CD4-positive, alpha-beta T cell treated with Interleukin-6 at 100 ng/mL for 8 hours (primary cell): ENCODE results near the gene CCDC87.

Experiments
- DNase-seq: peaks from one replicate; pipeline ENCODE4 v3.0.0-alpha.2; 2020; ENCODE audit warnings: mixed read lengths, low spot score

Gene CCDC87

DNA sequence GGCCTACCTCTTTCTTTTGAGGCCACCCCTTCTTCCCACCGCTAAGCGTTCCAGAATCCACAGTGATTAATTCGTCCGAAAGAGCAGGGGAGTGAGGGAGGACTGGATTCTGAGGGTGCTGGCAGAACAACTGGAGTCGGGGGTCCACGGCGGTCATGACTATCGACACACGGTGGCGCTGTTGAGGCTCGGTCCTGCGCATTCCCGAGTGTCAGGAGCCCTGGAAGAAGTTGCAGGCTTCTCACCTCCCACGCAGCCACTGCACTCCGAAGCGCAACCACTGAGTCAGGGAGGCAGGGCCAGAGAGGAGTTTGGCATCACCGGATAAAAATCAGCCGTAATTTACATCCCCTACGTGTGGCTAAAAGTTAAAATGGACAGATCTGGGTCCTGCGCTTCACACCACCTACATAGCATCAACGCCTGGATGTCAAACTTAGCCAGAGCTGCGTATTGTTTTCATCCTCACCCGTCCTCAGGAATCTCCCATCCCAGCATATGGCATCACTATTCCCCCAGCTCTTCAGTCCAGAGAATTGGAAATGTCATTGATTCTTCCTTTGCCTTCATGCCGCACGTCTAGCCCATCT is 13.8 kb downstream of the CCDC87 start:
- peak; percentile 63 for DNase-seq

DNA sequence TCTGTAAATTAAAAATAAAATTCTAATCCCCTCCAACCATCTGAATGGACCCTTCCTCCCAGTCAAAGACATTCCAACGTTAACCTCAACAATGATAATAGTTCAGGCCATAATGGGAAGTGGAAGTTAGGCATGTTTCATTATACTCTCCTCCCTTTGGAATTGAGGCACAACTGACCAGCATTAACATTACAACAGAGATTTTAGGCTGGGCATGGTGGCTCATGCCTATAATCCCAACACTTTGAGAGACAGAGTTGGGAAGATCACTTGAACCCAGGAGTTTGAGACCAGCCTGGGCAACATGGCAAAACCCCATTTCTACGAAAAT is 22.0 kb downstream of the CCDC87 start:
- no peak for DNase-seq

DNA sequence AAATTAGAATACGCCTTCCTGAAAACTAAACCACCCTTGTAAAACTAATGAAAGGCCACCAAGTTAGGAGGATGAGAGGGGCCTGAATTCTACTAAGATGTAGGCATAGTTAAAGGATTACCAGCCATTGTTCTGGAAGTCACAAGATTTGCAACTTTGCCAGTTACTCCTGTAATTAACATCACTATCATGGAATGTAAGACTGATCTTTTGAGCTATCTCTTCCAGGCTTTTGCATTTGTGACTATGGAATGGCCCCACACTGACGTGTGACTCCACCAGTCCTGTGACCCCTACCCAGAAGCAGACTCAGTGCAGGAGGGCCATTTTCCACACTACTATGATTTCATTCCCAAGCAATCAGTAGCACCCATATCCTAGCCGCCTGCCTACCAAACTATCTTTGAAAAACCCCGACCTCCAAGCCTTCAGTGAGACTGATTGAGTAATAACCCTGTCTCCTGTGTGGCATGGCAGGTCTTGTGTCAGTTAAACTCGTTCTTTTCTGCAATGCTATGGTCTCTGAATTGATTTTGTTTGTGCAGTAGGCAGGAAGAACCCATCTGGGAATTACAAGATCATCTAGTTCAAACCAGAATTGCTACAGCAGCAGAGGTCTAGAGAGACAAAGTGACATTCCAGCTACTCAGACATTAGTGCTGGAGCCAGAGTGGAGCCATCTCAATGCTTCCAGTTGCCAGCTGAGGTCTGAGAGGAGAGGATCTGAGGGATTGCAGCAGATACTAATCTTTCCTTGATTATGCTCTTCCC is 22.6 kb downstream of the CCDC87 start:
- DNase-seq: no peak

DNA sequence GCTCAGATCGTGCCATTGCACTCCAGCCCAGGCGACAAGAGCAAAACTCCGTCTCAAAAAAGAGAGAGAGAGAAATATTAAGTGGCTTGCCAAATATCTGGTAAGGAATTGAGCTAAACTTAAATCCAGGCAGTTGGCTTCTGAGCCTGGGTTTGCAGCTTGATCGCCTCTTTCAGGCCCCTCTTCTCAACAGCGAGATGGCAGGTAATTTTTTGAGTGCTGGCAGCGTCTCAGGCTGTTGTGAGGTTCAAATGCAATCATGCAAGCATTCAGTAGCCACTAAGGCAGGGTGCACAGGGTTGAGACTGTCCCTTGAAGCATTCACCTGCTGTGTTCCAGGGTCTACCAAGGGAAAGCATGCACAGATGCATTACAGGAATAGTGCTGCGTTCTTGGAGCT is 23.8 kb downstream of the CCDC87 start:
- no peak for DNase-seq

DNA sequence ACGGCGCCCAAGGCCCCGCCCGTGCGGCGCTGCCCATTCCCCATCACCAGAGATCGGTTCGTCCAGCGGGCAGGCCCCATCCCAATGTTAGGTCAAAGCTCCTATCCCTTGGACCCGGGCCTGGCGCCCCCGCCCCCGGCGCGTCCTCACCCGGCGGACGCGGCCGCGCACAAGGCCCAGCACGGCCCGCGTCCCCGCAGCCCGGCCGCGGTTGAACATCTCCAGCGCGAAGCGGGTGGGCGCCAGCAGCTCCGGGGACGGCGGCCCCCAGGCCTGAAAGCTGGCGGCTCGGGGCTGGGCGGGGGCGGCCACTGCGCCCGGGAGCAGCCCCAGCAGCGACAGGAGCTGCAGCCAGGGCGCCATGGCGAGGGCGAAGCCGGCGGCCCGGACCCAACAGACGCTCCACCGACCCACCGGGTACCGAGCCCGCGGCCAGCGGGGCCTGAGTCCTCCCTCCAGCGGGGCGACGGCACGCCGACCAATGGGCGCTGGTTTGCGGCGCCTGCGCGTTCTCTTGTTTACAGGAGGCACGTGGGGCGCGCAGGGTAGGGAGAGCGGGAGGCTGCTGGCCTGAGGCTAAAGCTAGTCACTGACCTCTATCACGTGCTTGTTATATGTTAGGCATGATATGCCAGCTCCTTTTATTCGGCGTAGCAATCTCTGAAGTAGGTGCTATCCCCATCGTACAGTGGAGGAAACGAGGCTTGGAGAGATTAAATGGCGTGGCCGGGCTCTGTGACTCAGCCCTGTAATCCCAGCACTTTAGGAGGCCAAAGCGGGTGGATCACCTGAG is 24.5 kb downstream of the CCDC87 start, which contains the start of gene CTSF:
TSS of gene CTSF (minus strand) at position 483 of the 793 bp plus-strand sequence. CDS start at position 363, 120 bp downstream.
- peak; percentile 71 for DNase-seq

DNA sequence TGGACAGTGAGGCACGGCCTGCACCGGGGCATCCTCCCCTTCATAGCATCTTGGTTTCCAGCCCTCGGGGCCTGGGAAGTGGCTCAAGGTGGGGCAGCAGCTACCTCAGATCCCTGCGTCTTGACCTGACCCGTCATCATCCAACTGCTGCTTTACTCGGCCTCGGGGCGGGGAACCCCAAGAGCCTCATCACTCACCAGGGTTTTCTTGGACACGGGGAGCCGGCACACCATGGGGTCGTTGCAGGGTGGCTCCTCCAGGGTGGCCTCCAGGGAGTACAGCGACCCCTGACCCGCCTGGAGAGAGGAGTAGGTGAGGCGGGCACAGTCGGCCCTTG is 25.1 kb downstream of the CCDC87 start:
- DNase-seq: no peak

DNA sequence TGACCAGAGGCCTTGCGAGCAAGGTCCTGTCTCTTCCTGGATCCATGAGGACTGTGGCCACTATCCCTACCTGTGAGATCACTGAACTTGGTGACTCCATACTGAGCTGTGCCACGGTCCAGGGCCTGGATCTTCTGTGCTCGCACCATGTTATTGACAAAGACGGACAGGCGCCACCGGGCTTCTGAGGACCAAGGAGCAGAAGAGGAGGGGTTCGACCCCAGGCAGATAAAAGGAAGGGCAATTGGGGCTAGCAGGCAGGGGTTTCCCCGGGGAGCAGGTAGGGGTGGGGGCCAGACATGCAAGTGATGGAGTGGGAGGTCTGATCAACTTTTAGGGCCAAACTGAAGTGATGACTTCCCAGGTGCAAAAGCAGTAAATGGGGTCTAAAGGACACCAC is 26.6 kb downstream of the CCDC87 start:
- DNase-seq: no peak

DNA sequence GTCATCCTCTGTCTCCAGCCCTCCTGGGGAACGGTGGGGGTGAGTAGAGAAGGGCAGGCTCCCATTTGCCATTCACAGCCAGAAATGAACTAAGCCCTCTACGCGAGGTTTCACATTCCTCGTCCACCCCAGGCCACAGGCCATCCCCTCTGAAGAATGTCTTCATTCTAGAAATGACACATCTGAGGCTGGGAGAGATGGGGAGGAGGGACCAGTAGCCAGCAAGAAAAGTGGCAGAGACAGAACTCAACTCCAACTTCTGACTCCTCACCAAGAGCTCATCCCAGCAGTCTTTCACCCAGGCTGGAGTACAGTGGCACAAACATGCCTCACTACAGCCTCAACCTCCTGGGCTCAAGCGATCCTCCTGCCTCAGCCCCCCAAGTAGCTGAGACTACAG is 27.9 kb downstream of the CCDC87 start:
- DNase-seq: no peak

DNA sequence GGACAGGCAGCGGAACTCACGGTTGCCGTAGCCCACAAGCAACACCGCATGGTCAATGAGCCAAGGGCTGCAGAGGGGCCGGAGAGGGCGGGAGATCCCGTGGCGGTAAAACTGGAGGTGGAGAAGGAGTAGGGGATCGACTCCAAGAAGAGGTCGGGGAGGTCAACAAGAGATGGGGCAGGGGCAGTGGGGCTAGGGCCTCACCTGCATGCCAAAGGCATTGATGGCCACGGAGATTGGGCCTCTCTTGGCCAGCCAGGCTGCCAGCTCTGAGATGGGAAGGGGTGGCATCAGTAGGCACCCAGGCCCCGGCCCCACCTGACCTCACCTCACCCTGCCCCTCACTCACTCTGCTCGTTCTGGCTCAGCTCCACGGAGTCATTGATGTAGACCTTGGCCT is 28.3 kb downstream of the CCDC87 start:
- DNase-seq: no peak

DNA sequence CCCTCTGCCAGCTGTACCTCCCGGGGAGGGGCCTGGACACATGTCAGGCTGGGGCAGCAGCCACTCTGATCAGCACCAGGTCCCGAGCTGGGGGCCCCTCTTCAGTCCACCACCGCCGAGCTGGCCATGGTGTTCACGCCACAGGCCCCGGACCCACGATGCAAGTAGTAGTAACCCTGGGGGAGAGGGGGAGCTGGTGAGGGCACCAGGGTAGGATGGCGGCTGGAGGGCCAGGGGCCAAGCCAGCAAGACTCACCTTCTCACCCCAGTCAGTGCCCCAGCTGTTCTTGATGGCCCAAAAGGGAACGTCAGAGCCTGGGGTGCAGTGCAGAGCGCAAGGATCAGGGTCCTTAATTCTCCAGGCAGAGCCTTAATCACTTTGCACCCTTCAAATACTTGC is 29.0 kb downstream of the CCDC87 start:
- DNase-seq: no peak

DNA sequence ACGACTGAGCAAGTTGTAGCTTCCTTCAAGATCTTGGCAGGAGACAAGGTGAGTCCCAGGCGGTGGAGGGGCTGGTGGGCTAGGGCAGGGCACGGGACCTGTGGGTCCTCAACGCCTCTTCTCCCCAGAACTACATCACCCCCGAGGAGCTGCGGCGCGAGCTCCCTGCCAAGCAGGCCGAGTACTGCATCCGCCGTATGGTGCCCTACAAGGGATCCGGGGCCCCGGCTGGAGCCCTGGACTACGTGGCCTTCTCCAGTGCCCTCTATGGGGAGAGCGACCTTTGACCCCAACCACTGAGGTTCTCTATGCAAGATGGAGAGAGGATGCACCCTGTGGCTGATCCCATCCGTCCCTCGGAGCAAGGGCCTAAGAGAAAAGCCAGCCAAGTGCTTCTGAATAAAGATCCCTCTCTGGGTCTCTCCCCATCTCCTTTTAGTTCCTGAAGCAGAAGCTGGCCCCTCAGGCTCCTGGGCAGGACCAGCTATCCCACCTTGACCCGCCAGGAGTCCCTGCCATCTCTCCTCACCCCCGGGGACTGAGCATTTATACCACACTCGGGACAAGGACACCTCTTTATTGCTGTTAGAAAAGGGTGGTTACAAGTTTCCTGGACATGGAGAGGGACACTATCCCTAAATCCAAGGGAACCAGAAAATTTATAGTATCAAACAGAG is 29.8 kb downstream of the CCDC87 start:
- DNase-seq: no peak

DNA sequence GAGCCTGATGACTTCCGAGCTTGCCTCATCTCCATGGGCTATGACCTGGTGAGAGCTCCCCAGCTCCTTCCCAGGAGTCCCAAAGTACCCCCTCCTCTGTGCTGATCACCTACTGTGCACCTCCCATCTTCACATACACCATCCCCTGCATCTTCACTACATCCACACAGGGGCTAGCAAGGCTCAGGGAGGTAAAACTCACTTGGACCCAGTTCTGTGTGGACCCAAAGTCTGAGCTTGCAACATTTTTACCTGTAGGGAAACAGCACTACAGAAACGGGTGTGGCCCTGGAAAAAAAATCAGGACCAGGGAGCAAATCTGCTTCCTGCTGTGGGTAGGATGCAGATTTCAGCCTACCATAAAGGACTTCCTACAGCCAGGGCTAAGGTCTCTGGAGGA is 30.6 kb downstream of the CCDC87 start:
- DNase-seq: no peak

DNA sequence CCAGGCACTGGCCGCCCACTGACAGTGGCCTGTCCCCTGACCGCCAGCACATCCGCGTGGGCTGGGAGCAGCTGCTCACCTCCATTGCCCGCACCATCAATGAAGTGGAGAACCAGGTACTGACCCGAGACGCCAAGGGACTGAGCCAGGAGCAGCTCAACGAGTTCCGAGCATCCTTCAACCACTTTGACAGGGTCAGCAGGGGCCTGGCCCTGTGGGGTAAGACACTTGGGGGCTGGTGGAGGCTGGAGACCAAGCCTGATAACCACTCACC is 31.0 kb downstream of the CCDC87 start:
- no peak for DNase-seq

DNA sequence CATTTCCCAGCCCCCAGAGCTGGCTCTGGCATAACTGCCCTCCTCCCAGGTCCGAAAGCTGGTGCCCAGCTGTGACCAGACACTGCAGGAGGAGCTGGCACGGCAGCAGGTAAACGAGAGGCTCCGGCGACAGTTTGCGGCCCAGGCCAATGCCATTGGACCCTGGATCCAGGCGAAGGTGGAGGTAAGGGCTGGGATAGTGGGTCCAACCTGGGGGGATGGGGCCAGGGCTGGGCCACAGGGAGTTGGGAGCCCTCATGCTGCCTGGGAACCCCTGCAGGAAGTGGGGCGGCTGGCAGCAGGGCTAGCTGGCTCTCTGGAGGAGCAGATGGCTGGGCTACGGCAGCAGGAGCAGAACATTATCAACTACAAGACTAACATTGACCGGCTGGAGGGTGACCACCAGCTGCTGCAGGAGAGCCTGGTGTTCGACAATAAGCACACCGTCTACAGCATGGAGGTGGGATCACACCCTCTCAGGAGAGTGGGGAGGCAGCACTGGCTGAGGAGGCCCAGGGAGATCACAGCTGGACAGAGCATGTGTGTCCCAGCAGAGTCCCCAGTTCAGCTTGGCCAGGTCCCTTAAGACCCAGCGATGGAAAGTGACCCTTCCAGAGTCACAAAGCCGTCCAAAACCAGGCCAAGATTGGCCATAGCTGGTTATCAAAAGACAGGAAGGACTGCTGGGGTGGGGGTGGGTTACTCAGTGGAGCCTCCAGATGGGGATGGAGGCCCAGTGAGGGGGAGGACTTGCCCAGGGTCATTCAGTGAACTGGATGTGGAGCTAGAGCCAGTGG is 31.5 kb downstream of the CCDC87 start:
- DNase-seq: no peak

DNA sequence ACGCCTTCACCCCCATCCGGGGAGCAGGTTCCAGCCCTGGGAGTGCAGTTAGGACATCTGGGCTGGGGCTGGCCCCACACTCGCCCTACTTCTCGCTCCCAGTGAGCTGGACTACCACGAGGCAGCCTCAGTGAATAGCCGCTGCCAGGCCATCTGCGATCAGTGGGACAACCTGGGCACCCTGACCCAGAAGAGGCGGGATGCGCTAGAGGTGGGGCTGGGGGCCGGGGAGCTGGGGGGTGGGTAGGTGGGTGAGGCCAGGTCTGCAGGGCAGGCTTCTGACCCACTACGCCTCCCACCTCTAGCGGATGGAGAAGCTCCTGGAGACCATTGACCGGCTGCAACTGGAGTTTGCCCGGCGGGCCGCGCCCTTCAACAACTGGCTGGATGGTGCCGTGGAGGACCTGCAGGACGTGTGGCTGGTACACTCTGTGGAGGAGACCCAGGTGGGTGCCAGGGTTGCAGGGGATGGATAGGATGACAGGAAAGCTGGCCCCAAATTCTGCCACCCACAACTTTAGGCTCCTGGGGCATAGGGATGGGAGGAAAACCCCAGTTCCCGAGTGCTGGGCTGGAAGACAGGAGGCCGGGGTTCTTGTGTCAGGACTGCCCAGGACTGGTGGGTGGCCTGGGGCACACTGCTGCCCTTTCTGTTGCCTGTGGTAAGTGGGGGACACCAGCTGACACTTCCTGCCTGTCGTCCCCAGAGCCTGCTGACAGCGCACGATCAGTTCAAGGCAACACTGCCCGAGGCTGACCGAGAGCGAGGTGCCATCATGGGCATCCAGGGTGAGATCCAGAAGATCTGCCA is 32.8 kb downstream of the CCDC87 start:
- DNase-seq: no peak

DNA sequence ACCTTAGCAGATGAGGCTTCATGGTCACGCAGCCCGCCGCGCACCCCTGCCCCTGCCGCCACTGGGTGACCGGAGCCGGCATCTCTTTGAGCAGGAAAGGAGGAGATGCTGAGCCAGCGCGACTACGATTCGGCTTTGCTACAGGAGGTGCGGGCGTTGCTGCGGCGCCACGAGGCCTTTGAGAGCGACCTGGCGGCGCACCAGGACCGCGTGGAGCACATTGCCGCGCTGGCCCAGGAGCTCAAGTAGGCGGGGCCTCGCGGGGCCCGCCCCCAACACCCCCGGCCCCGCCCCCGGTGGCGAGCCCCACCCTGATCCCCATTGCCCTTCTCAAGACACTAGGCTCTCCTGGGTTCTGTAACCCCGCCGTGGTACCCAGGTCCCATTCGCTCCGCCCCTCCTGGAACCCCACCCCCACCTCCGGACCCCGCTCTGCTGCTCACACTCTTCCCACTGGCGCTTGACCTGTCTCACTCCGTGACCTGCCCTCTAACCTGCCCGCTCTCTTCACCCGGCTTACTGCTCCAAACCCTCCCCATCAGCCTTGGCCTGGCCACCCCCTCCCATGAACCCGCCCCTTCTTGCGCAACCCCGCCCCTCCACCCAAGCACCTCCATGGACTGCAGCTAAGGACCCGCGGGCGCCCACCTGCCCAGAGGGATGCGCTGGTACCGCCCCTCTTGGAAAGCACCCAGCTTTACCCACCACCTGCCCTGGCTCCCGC is 33.6 kb downstream of the CCDC87 start:
- DNase-seq: no peak

DNA sequence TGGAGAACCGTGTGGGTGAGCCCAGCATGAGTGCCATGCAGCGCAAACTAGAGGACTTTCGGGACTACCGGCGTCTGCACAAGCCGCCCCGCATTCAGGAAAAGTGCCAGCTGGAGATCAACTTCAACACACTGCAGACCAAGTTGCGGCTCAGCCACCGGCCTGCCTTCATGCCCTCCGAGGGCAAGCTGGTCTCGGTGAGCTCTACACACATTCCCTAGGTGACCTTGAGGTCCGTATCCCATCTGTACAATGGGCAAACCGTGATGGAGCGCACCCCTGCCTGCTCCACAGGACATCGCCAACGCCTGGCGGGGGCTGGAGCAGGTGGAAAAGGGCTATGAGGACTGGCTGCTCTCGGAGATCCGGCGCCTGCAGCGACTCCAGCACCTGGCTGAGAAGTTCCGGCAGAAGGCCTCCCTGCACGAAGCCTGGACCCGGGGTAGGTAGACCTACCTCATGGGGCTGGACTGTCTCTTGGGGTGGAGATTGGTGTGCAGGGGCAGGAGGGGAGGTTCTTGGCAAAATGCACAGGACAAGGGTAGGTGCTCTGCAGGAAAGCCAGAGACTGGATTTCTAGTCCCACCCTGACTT is 35.0 kb downstream of the CCDC87 start:
- DNase-seq: no peak

DNA sequence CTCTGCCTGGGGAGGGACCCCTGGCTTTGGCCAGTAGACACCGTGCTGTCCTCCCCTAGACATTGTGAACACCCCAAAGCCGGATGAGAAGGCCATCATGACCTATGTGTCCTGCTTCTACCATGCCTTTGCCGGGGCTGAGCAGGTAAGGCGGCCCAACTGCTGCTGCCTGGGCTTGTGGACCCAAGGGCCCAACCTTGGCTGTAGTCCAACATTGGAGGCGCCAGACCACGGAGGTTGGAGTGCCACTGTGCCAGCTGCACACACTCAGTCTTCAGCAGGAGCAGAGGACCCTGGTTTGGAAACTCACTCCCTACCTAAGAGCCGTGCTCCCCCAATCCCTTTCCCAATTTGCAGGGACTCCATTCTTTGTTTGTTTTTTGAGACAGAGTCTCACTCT is 36.8 kb downstream of the CCDC87 start:
- no peak for DNase-seq

DNA sequence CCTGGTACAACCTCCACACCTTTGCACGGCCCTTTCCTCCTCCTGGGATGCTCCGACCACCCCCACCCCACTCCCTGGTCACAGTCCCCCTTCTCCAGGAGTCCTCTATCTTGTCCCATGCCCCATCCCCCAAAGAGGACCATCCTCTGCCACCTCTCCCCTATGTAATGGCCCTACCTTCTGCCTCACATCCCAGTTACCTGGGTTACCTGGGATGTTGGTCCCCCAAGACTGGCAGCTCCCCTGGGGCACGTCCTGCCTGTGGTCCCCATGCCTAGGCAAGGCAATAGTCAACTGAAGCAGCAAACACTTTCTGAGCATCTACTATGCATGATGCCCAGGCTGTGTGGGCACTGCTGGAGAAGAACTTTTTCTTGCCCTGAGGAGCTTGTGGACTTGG is 37.4 kb downstream of the CCDC87 start:
- no peak for DNase-seq

DNA sequence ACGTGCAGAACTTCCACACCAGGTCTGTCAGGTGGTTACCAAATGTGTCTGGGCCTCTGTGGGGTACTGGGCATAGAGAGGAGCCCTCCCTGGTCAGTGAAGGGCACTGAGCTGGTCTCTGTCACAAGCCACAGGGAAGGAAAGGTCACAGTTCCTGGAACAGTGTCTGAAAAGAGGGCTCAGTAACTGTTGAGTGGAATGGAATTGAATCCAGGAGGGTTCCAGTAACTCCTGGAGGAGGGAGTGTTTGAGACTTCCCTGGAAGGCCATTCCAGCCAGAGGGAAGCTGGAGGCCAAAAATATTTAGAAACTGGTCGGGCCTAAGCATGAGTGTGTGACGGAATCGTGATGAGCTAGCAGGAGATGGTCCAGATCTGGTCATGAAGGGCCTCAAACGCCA is 38.3 kb downstream of the CCDC87 start:
- DNase-seq: no peak
